Measurements from ENCODE around the gene NUDT6. TPM values are rescaled to one million over a fixed set of nuclear protein-coding genes. Genes with fewer than 3 reads are reported as not detected.

NUDT6 gene
- total RNA-seq, 4 donors from 2014 or later: 6.3 to 24.8 (median 13.9) TPM

- H3K9me3 ChIP-seq: no peaks in the 10 kb centered on the region
- no peak for DNase-seq
- TF ChIP-seq, protein P1, sequence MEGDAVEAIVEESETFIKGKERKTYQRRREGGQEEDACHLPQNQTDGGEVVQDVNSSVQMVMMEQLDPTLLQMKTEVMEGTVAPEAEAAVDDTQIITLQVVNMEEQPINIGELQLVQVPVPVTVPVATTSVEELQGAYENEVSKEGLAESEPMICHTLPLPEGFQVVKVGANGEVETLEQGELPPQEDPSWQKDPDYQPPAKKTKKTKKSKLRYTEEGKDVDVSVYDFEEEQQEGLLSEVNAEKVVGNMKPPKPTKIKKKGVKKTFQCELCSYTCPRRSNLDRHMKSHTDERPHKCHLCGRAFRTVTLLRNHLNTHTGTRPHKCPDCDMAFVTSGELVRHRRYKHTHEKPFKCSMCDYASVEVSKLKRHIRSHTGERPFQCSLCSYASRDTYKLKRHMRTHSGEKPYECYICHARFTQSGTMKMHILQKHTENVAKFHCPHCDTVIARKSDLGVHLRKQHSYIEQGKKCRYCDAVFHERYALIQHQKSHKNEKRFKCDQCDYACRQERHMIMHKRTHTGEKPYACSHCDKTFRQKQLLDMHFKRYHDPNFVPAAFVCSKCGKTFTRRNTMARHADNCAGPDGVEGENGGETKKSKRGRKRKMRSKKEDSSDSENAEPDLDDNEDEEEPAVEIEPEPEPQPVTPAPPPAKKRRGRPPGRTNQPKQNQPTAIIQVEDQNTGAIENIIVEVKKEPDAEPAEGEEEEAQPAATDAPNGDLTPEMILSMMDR (IDR thresholded peaks at IDR 0.05): no peak
- TF ChIP-seq POLR2A (IDR thresholded peaks at IDR 0.05): no peak
- H3K4me3 ChIP-seq (replicated peaks in 1 of 3): no peak overlapping the region
- H3K27me3 ChIP-seq: no peaks in the 10 kb centered on the region
- intact Hi-C loops (cut with DNase I): no loop called here
- WGBS, 2 donors: 64 to 75% methylated on average over 1 of the region's 1 CpG
- peaks cover 0 to 3% of the 10 kb centered on the region in 2 donors for H3K36me3 ChIP-seq
- H3K4me1 ChIP-seq: peaks cover 8% of the 10 kb centered on the region in 2 donors
- H3K27ac ChIP-seq: no peak overlapping the region
Measured at GRCh38 chr4:122895336-122895995, 26.9 kb downstream of the NUDT6 start.

DNA sequence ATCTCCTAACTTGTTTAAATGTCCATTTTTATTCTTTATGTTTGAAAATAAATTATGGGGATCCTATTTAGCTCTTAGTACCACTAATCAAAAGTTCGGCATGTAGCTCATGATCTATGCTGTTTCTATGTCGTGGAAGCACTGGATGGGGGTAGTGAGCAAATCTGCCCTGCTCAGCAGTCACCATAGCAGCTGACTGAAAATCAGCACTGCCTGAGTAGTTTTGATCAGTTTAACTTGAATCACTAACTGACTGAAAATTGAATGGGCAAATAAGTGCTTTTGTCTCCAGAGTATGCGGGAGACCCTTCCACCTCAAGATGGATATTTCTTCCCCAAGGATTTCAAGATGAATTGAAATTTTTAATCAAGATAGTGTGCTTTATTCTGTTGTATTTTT is 27.6 kb downstream of the NUDT6 start:
- WGBS, 2 donors: 92 to 93% methylated on average over 3 of the region's 3 CpGs
- Histone ChIP-seq H3K27me3 (no peaks in the 10 kb centered on the region), H3K36me3 (peaks cover 0 to 3% of the 10 kb centered on the region in 2 donors), H3K9me3 (no peaks in the 10 kb centered on the region), H3K27ac (no peak overlapping the region), H3K4me1 (peaks cover 8% of the 10 kb centered on the region in 2 donors), H3K4me3 (replicated peaks in 1 of 3) (no peak overlapping the region)
- TF ChIP-seq, protein P1 (IDR thresholded peaks at IDR 0.05): no peak
- TF ChIP-seq POLR2A (IDR thresholded peaks at IDR 0.05): no peak
- no peak for DNase-seq
- intact Hi-C loops (cut with DNase I): no loop called here

- Histone ChIP-seq H3K36me3 (peaks cover 0 to 3% of the 10 kb centered on the region in 2 donors), H3K27me3 (no peaks in the 10 kb centered on the region), H3K4me3 (replicated peaks in 1 of 3) (no peak overlapping the region), H3K9me3 (no peaks in the 10 kb centered on the region), H3K27ac (no peak overlapping the region), H3K4me1 (no peaks in the 10 kb centered on the region)
- intact Hi-C loops (cut with DNase I): no loop called here
- 90 to 91% methylated on average over 2 of the region's 2 CpGs for WGBS, 2 donors
- TF ChIP-seq POLR2A (IDR thresholded peaks at IDR 0.05): no peak
- TF ChIP-seq, protein P1 (IDR thresholded peaks at IDR 0.05): no peak
- DNase-seq: no peak
Measured at GRCh38 chr4:122890147-122890795, 32.1 kb downstream of the NUDT6 start.

GRCh38 chr4:122889726-122890125 is 32.7 kb downstream of the NUDT6 start:
- H3K27ac ChIP-seq: no peak overlapping the region
- intact Hi-C loops (cut with DNase I): no loop called here

More at GRCh38 chr4:122889726-122890125, 32.7 kb downstream of the NUDT6 start:
- H3K27me3 ChIP-seq: no peaks in the 10 kb centered on the region
- no peaks in the 10 kb centered on the region for H3K9me3 ChIP-seq
- no peak for TF ChIP-seq POLR2A (IDR thresholded peaks at IDR 0.05)
- TF ChIP-seq, protein P1 (IDR thresholded peaks at IDR 0.05): no peak
- peaks cover 0 to 3% of the 10 kb centered on the region in 2 donors for H3K36me3 ChIP-seq
- no peak overlapping the region for H3K4me3 ChIP-seq (replicated peaks in 1 of 3)
- no peak for DNase-seq
- no peaks in the 10 kb centered on the region for H3K4me1 ChIP-seq
- WGBS, 2 donors: 85% methylated on average over 1 of the region's 1 CpG

Data from thyroid gland (tissue), 4 donors.